Hindlimb muscle (tissue), 1 donor: ENCODE results near the gene MAPKAPK5. TPM values are rescaled to one million over a fixed set of nuclear protein-coding genes. Genes with fewer than 3 reads are reported as not detected.
"Not testable (repeated sequence)": the region's sequence is repeated elsewhere in the genome, so short reads cannot be mapped to it uniquely, and the experiment has no call there.

Experiments used
- DNase-seq: peaks from one replicate; pipeline ENCODE4 v3.0.0-alpha.2; 2013
- polyA plus RNA-seq: library from polyadenylated mRNA; unstranded; fragments of 120-200 nt; gene quantifications from one replicate; pipeline ENCODE4 v1.2.1, GENCODE V29; 2013; ENCODE audit not compliant: insufficient read length

The MAPKAPK5 gene
- 36.5 TPM for polyA plus RNA-seq

DNA sequence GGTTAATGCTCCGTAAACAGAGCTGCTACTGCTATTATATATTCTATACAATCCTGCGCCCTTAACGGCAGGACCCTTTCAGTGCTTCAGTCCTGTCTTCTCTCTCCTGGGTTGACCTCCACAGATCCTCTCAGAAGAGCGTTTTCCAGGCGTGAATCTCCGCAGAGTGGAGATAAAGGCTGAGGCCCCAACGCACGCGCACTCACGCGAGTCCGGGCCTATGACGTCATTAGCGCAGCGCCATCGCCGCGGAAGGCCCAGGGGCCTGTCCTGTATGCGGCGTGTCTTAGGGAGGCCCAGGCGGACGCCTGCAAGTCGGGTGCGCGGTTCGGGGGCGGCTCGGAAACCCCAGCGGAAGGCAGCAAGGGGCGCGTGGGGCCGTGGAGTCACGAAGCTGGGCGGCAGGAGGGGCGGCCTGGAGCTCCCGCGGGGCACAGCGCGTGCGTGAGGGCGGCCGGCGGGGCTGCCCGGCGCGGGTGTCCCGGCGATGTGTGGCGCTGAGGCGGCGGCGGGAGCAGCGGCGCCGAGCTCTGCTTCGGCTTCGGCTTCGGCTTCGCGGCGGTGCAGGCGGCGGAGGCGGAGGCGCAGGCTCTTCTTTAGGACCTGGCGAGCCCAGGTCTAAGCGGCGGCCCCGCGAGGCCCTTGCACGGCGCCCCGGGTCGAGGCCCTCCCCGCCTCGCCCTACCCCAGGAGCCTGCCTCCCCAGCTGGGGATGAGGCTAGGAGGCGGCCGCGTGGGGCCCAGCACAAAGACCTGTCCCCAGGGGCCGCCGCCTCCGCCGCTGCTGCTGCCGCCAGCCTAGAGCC lies at the start of gene MAPKAPK5:
Gene MAPKAPK5, plus strand, starts transcription at position 479 of the 806 bp plus-strand sequence. CDS start 506 bp downstream, outside the sequence.
- DNase-seq, result peak; percentile 97

GRCh38 chr12:111792856-111793235 lies 49.2 kb upstream of the MAPKAPK5 start:
- no peak for DNase-seq

DNA sequence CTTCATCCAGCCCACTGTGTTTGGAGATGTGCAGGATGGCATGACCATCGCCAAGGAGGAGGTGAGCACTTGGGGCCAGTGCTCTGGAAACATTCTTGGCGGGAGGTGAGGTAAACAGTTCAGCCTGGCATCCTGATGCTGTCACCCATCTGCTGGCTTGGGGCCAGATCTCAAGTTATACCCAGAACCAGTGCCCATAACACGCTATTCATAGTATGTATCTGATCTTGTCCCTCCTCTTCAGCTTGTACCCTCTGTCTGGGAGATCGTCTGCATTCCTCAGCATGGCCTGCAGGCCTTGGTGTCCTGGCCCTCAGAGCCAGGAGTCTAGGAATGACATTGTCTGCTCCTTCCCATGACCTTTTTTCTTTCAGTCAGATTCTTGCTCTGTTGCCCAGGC lies 43.8 kb upstream of the MAPKAPK5 start:
- no peak for DNase-seq

DNA sequence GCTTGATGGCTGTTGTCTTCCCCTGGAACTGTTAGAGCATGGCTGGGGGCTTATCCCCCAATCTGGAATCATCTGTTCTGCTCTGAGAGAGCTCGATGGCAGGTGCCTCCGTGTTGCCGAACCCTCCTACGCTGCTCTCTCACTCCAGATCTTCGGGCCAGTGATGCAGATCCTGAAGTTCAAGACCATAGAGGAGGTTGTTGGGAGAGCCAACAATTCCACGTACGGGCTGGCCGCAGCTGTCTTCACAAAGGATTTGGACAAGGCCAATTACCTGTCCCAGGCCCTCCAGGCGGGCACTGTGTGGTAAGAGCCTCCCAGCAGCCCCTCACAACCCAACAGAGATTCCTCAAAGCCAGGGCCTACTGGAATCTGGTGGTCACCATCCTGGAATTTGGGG lies 42.3 kb upstream of the MAPKAPK5 start:
- no peak for DNase-seq

- DNase-seq, result no peak
Observed at GRCh38 chr12:111803038-111803626, 38.9 kb upstream of the MAPKAPK5 start.

- no peak for DNase-seq
Observed at GRCh38 chr12:111803851-111804250, 38.2 kb upstream of the MAPKAPK5 start.

- DNase-seq, result no peak
Observed at GRCh38 chr12:111806304-111806703, 35.7 kb upstream of the MAPKAPK5 start.

GRCh38 chr12:111807232-111807631 lies 34.8 kb upstream of the MAPKAPK5 start:
- no peak for DNase-seq

GRCh38 chr12:111812881-111813741 lies 28.9 kb upstream of the MAPKAPK5 start:
- DNase-seq, result peak; percentile 83

DNA sequence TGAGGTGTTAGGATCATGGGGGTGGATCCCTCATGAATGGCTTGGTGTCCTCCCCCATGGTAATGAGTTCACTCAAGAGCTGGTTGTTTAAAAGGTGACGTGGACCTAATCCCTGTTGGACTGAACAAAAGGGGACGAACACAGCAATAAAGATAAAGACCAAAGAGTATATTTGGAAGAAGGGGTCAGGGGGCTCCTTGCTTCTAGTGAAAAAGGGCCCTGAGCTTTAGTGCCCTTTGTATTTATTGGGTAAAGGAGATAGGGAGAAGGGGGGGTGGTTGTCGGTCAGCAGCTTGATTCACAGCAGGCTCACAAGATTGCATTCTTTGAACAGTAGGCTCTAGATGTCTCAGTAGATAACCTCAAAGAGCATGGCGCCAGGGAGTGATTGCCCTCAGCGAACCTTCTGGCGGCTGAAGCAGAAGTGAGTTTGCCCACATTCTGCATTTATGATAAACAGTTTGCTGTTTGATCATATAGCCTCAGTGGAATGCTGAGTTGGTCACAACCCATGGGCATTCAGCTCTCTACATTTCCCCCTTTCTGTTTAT lies 25.9 kb upstream of the MAPKAPK5 start:
- no peak for DNase-seq

GRCh38 chr12:111816898-111817297 lies 25.1 kb upstream of the MAPKAPK5 start:
- DNase-seq, result not testable (repeated sequence)

DNA sequence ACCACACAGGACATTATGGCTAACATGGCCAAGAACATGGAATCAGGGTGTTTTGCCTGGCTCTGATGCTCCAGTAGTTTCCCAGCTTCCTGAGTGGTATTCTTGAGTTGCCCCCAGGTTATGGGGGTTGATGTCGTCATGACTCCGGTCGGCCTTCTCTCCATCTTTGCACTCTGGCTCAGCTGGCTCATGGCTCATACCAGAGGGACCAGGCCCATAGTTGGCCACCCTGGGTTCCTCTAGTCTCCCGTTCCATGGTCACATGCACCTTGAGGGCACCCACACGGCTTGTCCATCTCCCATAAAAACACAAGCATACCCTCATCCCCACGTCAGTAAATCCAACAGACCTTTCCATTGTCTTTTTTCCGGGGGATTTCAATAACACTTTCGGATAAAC lies 23.7 kb upstream of the MAPKAPK5 start:
- no peak for DNase-seq

- no peak for DNase-seq
Observed at GRCh38 chr12:111819191-111820158, 22.6 kb upstream of the MAPKAPK5 start.

DNA sequence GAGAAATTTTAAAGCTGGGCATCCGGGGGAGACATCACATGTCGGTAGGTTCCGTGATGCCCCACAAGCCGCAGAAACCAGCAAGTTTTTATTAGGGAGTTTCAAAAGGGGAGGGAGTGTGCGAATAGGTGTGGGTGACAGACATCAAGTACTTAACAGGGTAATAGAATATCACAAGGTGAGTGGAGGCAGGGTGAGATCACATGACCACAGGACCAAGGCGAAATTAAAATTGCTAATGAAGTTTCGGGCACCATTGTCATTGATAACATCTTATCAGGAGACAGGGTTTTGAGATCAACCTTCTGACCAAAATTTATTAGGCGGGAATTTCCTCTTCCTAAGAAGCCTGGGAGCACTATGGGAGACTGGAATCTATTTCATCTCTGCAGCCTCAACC lies 21.2 kb upstream of the MAPKAPK5 start:
- DNase-seq, result not testable (repeated sequence)

- no peak for DNase-seq
Observed at GRCh38 chr12:111822886-111823285, 19.1 kb upstream of the MAPKAPK5 start.

GRCh38 chr12:111823891-111824290 lies 18.1 kb upstream of the MAPKAPK5 start:
- DNase-seq, result no peak

DNA sequence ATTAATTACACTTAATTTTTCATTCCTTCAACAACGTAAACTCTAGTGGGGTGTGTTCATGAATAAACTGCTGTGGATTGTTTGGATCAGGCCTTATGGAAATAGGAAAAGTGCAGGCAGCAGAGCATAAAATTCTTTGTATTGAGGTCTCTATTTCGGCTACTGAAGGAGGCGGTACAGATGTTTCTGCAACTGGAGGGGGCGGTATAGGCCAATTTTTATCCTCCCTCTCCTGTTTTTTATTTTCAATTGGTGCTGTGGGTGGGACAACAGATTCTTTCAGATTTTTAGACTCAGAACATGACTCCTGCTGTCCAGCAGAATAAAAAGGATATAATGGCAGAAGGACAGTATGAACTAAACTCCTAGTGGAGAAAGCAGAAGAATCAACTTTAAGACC lies 17.7 kb upstream of the MAPKAPK5 start:
- DNase-seq, result not testable (repeated sequence)

DNA sequence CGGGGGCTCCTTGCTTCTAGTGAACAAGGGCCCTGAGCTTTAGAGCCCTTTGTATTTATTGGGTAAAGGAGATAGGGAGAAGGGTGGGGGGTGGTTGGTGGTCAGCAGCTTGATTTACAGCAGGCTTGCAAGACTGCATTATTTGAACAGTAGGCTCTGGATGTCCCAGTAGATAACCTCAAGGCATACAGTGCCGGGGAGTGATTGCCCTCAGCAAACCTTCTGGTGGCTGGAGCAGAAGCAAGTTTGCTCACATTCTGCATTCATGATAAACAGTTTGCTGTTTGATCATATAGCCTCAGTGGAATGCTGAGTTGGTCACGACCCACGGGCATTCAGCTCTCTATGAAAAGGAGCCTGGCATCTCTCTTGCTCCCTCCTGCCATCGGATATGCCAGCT lies 16.5 kb upstream of the MAPKAPK5 start:
- DNase-seq, result no peak

DNA sequence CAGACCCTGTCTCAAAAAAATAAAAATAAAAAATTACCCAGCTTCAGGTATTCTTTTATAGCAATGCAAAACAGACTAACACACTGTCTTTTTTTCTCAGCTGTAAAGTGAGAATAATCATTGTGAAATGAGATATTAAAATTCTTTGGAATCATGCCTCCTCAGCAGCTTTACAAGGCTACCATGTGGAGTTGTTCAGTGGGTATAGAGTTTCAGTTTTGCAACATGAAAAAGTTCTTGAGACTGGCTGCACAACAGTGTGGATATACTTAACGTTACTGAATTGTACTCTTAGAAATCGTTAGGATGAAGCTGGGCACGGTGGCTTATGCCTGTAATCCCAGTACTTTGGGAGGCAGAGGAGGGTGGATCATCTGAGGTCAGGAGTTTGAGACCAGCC lies 15.7 kb upstream of the MAPKAPK5 start:
- no peak for DNase-seq

GRCh38 chr12:111826992-111827391 lies 15.0 kb upstream of the MAPKAPK5 start:
- no peak for DNase-seq

DNA sequence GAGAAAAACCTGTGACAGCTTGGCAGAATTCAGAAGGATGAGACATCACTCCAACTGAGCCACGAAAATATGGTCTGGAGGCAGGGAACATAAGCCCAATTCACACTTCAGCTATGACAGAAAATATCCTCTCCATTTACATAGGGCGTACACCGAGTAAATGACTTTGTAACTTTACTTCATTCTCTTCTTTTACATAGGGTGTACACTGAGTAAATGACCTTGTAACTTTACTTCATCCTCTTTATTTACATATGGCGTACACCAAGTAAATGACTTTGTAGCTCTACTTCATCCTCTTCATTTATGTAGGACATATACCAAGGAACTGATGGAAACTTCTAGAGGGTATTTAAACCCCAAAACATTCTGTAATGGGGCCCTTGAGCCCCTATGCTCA lies 14.1 kb upstream of the MAPKAPK5 start:
- DNase-seq, result no peak
